HG03432 (cell line): ENCODE measurements around the gene AAGAB.

Experiments used
- ATAC-seq: cut with Tn5 transposase; IDR thresholded peaks from one replicate; pipeline ENCODE4 v1.9.1; 2021; ENCODE audit warnings: mild to moderate bottlenecking, moderate library complexity; ENCODE audit not compliant: unreplicated experiment

The AAGAB gene

DNA sequence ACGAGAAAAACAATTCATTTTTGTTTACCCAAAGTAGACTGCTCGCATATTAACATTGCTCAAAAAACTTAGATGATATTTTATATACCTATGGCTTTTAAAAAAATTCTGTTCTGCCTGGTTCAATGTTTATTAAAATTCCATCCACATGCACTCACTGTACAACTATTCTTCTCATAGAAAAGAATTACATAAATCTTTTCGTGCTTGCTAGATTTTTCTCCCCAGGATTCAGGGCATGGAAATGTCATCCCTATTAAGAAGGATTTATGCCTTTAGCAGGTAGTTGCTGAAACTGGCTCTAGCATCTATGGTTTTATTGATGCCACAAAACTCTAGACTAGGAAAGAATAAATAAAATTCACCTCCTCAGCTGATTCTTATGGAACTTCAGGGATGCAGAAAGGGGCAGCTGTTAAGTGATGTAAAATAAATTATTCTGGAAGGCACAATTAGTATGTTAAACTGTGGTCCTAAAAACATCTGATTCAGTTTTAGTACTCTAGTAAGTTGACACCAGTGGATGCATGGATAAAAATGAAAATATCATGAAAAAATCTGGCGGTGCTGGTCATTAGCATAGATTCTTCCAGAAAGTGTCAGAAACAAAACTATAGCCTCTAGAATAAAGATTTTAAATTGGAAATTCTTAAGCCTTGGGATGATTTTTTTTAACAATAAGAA lies 41.6 kb downstream of the AAGAB start:
- no peak for ATAC-seq

DNA sequence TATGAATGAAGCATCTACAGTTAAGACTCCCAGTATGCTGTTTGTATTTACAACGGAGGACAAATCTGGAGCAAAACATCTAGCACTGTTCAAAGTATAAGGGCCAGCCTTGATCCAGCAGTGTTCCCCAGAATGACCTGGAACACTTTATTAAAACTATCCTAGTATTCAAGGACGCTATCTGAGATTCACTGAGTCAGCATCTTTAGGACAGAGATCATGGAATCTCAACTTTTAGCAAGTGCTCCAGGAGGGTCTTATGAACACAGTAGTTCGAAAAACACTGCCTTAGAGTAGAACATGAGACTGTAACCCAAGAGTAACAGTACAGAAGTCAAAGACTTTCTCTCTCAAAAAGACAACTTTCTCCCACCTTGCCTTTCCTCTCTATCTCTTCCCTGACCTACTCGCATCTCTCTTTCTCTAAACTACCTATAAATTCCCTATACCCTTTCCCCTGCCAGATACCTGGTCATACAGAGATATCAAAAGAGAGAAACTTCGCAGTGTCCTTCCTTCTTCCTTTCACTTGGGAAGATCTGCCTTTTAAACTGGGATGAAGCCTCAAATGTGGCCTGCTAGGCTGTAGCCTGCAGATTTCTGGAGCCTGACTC lies 43.8 kb downstream of the AAGAB start:
- ATAC-seq = no peak

DNA sequence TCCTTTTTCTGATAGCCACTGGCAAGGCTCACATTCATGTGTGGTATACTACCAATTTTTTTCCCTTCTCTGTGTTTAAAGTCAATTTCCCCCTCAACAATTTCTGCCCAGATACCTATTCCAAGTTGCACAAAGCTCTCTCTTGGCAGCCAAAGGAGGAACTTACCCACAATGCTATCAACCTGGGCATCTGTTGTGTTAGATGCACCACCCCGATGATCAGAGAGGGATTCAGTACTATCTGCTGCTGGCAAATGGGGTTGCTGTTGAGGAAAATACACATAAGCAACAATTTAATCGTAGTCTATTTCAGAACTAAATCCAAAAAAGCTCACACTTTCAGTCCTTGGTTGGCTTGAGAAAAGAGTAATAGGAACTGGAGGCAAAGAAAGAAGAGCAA lies 46.1 kb downstream of the AAGAB start:
- ATAC-seq = no peak

DNA sequence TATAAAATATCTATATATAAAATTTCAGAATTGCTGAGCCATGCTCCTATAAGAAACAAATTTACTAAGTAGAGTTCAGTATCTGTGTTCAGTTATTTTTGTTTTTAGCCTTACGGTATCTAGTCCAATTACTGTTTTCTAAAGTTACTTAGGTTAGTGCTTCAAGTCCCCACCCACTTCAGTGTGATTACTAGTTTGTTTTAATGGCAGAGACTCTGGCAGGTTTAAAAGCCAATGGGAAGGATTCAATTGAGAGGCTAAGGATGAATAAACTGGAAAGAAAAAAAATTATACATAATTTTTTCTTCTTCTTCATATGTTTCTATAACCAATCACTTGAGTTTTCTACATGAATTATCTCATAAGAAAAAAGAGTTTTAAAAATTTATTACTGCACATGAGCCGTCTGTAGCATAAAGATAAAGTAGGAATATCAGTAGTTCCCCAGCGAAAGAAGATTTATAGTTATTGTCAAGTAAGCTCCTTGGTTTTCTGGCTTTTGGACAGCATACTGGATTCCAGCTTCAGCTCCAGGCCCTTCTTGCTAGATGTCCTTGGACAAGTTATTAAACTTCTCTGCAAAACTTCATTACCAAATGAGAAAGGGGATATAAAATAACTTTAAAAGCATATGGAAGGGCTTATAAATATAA lies 46.8 kb downstream of the AAGAB start:
- no peak for ATAC-seq

DNA sequence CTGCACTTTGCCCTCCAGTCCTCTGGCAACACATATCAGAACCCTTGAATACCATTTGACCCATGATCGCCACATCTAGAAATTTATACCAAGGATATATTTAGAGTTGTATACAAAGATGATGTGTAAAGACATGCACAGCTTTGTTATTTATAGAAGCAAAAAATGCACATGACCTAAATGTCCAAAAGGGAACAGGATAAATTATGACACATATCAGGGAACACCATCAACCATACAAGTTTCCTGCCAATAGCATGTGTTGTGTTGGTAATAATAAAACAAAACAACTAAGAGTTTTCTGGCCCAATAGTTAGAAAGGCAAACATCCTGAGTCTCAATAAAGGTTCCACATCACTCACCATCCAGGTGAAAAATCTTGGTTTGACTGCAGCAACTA lies 51.5 kb downstream of the AAGAB start:
- no peak for ATAC-seq

DNA sequence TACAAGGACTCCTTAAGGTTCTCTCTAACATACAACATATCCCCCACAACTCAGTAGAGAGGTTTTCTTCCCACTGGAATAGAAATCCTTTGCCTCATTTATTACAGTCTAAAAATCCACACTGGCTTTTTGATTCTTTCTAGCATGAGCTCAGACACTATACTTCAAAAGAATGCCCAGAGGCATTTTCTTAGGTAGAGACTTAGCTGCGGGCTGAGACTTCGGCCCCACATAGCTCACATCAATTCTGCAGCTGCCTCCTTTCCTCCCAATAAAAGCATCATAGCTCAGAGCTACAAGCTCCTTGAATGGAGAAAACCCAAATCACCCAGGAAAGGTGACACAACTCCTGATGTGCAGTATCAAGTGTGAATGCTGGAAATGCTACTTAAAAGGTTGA lies 52.4 kb downstream of the AAGAB start:
- no peak for ATAC-seq

DNA sequence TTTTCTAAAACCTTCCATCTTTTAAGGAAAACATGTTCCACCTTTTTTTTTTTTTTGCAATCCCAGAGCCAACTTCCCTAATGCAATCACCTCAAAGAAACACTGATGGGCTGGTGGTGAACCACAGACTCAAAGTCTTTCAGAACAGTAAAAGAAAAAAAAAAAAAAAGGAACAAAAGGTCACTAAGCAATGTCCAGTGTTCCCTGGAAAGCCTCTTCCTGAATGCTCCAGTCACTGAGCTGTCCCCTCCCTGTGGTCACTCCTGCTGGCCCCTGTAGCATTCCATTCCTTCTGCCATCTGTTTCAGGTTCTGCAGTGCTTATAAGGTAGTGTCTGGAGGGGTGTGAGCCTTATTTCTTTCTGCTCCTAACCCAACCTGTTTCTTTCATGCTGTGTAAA lies 53.3 kb downstream of the AAGAB start:
- ATAC-seq = no peak

DNA sequence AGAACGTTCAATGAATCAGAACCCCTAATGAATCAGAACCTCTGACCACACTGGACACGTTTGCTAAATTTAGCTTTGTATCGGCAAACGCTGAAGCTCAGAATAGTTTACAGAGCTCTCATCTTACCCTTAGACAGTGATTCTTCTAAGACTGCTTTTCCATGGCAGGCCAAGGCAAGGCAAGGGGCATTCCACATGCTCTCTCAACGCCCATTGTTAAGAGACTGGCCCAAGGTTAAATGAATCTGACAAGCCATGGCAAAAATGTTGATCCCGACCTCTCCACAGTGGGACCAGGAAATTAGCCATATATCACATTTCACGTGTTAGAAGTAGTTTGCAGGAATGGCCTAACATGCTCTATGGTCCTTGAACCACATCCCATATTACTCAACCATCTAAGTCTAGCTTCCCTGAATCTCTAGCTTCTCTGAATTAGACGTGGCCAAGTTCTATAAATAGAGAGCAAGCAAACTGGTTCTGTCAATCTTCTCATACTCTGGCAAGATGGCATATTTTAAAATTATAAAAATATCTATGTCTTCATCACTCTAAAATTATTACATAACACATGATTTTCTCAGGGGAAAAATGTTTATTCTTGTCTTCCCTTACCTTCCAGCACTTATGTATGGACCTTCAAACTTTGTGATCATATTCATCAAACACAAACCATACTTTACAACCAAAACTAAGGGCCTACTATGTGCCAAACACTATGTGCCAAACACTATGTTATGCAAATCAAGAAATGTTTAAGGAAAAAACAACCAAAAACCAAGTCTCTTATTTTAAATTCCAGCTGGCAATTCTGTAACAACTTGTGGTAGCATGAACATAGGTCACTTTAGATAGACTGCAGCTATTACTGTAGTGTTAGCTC lies 54.3 kb downstream of the AAGAB start:
- ATAC-seq = no peak

DNA sequence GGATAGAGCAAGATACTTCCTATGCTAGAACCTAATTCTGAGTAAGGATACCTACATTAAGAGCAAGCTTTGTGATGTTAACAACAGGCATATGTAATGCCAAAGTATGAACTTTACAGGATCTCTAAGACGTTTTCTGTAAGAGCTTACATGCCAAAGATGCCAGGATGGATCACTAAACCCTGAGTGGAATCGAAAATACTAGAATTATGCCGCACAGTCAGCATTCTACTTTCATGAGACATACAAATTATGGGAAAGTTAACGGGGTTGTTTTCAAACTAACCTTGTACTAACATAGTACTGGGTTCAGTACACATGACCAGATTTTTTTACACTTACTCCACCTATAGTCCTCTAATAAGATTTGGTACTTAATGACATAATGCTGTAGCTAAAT lies 55.1 kb downstream of the AAGAB start:
- ATAC-seq = no peak

DNA sequence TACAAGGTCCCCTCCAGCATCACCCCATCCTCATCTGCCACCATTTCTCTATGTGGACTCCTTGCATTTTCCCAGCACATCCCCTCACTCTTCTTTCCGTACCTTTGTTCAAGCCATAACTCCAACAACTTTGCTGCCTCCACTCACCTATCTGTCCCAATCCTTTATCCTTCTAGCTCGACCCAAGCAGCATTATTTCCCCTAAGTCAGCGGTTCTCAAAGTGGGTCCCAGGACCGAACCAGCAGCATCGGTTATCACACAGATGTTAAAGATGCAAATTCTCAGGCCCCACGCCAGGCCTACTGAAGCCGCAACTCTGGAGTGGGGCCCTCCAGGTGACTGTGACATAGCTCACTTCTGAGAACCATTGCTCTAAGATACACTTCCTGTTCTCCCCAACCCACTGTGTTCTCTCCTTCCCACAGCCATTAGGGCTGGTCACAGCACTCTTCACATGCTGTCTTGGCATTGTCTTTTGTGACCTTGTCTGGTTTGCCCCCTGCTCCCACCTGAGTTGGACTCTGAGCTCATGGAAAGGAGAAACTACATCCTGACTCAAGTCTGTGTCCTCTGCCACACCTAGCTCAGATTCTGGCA lies 56.2 kb downstream of the AAGAB start:
- ATAC-seq = no peak

DNA sequence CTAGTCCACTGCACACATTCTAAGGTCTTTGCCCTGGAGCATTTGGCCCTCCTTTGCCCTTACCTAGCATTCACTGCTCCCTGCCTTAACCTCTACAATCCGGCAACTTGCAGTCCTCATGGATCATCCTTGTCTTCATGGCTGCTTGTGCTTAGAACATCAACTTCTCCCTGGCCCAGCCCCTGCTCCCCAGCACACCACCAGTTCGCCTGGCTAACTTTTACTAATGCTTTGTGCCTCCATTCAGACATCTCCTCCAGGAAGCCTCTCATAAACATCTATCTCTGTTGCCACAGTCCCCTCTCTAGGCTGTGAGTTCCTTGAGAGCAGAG lies 57.1 kb downstream of the AAGAB start:
- no peak for ATAC-seq

DNA sequence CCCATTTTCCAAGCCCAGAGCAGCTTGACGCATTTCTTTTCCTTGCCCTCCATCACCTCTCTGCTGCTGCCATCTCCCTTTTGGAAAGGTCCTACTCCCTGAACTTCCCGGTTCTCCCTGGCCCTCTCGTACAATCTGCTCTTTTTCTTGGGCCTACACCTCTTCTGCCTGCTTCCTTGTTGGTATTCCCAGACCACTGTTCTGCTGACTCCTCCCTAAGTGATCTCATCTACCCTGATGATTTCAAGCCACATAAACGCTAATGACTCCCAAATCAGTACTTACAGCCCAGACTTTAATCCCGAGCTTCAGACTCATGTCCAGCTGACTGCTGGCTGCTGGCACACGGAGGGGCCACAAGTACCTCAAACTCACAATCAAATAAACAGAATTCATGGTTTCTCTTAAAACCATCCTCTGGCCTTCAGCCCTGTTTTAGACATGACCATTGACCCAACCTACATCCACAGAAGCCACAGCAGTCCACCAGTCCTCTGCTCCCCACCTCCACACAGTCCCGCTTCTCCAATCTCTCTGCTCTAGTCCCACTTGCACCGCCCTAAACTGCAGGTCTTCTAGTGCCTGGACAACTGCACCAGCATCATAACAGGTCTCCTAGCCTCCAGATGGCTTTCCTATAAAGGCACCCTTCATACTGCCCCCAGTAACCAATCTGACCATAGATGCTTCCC lies 57.6 kb downstream of the AAGAB start:
- ATAC-seq = no peak

DNA sequence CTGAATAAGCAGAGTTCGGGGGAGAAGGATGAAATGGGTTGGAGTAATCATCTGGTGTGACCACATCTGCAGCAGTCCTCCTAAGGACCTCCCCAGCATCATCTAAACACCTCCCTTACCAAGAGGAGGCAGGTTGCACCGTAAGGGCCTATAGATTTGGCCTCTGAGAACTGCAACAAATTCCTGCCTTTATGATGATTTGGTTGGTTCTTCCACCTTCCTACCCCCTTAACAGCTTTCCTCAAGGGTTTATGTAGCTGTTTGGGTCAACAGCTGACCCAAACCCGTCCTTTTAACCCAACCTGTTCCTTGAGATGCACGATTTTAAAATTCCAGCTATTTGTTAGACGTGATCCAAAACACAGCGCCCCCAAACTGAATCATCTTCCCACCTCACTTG lies 58.2 kb downstream of the AAGAB start:
- ATAC-seq = no peak

DNA sequence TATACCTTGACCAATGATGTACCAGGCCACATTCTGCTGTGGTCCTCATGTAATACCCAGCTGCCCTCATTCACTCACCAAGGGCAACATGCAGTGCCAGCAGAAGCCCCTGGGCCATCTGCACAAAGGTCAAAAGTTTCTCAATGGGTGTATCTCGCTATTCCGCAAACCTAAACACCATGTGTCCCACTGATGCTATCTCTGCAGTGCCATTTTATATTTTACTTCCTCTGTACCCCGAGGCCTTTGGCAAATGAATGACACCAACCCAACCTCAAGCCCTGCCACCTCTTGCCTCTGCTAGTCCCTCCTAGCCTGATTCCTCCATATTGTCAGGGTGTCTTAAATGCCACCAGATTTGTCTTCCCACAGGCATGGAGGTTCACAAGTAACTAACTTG lies 59.2 kb downstream of the AAGAB start:
- ATAC-seq = no peak

DNA sequence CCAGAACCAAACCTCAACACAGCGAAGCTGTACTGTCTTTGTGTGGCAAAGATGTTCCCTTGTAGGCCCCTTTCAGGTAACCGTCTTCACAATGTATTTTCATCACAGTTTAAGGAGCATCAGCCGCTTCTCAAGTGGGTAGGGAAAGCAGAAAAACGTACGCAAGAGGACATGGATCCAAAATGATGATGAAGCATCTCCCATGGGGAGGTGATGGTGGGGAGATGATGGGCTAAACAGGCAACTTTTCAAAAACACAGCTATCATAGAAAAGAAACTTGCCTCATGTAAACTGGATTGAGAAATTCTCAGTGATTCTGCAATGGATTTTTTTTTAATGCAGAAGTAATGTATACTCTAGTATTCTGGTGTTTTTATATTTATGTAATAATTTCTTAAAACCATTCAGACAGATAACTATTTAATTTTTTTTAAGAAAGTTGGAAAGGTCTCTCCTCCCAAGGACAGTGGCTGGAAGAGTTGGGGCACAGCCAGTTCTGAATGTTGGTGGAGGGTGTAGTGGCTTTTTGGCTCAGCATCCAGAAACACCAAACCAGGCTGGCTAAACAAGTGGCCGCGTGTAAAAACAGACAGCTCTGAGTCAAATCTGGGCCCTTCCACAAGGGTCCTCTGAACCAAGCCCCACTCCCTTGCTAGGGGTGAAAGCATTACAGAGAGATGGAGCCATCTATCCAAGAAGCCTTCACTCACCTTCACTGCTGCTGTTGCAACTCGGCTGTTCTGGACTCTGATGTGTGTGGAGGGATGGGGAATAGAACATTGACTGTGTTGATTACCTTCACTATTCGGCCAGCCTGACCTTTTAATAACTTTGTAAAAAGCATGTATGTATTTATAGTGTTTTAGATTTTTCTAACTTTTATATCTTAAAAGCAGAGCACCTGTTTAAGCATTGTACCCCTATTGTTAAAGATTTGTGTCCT lies 60.0 kb downstream of the AAGAB start:
- no peak for ATAC-seq

DNA sequence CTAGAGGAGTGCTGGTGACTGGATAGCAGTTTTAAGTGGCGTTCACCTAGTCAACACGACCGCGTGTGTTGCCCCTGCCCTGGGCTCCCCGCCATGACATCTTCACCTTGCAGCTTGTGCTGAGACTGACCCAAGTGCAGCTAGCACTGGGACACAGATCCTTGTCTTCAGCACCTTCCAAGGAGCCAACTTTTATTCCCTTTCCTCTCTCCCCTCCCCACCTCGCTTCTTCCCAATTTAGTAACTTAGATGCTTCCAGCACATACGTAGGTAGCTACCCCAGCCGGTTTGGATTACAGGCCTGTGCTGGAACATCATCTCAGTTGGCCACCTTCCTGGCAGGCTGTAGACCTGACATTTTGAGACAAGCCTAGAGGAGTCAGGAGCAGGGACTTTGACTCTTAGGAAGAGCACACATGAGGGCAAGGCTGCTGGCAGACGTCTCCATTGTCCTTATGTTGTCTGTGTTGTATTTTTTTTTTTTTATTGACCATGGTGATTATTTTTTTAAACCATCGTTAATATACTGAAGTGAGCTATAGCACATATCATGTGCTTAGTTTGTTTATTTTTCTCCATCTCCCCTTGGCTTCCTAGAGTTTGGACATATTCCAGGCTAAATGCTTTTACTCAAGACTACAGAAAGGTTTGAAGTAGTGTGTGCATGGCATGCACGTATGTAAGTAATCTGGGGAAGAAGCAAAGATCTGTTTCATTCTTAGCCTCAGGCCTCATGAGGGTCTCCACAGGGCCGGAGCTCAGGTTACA lies 61.1 kb downstream of the AAGAB start:
- no peak for ATAC-seq

DNA sequence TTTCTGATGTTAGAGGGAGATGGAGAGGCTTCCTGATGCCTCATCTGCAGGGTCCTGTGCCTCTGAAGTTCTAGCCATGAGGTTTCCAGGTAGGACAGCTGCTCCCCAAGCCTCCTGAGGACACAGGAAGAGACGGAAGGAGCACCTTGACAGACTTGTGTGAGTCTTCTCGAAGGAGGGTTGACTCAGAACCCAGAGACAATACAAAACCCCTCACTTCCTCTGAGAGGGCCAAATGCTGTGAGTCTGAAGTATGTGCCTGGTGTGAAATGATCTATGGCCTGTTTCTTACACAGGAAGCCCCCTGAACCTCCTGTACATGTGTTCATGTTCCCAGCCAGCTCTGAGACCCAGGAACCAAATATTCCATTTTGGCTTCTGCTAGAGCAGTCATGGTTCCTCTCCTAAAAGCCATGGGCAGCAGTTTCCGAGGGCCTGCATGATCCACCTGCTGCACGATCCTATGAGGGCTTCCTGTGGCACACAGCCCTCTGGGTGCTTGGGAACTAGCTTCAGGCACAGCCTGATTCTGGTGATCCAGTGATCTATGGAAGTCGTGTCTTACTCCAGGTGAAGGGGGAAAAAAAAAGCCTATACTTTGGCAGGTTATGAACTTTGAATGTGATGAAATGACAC lies 62.2 kb downstream of the AAGAB start:
- ATAC-seq = no peak

DNA sequence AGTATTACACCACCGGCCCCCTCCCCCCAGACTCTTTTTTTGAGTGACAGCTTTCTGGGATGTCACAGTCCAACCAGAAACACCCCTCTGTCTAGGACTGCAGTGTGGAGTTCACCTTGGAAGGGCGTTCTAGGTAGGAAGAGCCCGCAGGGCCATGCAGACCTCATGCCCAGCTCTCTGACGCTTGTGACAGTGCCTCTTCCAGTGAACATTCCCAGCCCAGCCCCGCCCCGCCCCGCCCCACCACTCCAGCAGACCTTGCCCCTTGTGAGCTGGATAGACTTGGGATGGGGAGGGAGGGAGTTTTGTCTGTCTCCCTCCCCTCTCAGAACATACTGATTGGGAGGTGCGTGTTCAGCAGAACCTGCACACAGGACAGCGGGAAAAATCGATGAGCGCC lies 63.6 kb downstream of the AAGAB start:
- ATAC-seq = no peak
